HG03354 (cell line): Measurements from ENCODE around the gene AASS.

Source experiments
- ATAC-seq: cut with Tn5 transposase; IDR thresholded peaks from one replicate; pipeline ENCODE4 v1.9.1; 2021; ENCODE audit warnings: mild to moderate bottlenecking; ENCODE audit not compliant: unreplicated experiment, poor library complexity, severe bottlenecking

Gene AASS

DNA sequence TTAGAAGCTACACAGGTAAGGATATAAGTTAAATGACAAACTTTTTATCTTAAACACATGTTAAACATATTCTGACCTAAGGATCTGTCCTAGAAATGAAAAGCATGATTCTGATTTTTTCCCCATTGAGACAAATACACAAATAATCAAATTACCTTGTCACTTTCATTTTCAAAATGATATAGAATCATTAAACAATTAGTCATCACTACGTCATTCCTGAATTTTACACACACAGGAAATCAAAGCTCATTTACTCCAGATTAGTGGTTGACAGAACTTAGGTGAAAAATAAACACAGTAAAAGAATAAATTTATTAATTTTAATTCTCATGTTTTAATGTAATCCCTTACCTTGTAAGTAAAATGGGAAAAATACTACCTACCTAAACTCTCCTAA lies 89.0 kb downstream of the AASS start:
- ATAC-seq, result no peak

DNA sequence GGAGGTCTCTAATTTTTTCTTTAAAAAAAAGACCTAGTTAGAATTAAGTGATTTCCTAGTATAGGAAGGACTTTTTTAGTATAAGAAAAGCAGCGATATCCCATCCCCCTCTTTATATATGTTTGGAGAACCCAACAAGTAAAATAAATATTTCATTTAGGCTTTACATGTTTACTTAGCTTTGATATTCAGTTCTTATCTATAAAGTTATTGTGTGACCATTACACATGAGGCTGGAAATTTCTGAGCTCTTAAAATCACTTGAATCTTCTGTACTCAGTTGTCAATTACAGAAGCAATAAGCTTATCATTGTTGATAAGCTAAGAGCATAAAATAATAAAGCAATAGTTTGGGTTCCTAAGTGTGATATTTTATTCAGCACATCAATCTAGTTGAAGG lies 89.7 kb downstream of the AASS start:
- ATAC-seq, result no peak

DNA sequence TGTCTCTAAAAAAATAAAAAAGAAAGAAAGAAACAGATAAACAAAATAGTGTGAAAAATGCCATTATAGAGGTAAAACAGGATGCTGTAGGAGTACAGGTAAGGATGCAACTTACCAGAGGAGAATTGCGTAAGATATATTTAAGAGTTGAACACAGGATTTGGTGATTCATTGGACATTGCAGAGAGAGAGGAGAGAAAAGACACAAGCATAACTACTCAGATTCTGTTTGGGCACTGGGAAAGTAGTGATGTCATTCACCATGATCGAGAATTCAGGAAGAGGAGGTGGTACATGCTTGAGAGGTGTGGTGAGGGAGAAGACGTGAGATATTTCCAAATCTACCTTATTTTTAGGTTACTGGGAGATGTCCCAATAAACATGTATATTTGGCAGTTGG lies 97.6 kb downstream of the AASS start:
- ATAC-seq, result no peak

DNA sequence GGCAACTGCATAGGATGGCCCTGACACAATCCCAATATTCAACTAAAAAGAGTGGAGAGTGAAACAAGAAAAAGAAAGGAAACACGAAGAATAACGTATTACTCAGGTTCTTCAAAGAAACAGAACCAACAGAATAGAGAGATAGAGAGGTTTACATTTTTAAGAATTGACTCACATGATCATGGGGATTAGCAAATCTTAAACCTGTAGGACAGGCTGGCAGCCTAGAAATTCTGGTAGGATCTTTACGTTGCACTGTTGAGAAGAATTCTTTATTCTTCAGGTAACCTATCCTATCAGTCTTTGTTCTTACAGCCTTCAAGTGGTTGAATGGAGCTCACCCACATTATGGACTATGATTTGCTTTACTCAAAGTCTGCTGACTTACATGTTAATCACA lies 103.9 kb downstream of the AASS start:
- ATAC-seq, result no peak

DNA sequence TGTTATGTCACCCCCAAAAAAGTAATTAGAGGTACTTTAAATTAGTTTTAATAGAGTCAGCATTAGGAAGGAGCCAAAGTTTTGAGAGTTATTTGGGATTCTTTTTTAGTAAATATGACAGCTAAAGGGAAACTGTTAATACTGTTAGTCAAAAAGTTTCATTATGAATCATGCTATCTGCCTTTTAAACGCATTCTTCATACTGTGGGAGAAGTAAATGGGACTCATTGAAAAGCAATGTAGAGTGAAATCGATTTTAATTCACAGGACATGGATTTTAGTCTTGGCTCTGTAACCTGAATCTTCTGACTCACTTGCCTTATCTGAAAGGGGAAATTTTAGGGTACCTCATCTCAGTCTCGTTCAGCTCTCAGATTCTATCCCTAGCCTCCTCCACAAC lies 105.1 kb downstream of the AASS start:
- ATAC-seq, result no peak

DNA sequence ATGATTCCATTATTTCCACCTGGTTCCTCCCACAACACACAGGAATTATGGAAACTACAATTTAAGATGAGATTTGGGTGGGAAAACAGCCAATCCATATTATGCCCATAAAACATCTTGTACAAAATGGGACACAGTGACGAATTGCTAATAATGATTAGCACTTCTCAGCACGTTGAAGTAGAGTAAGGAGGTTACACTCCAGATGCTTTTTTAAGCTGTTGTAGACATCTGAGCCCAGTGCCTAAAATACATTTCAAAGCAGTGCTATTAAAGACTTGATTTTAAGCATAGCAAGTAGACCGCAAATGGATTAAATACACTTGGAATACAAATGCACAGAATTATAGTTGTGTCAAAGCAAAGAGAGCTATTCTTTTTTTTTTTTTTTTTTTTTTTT lies 105.9 kb downstream of the AASS start:
- ATAC-seq, result no peak

DNA sequence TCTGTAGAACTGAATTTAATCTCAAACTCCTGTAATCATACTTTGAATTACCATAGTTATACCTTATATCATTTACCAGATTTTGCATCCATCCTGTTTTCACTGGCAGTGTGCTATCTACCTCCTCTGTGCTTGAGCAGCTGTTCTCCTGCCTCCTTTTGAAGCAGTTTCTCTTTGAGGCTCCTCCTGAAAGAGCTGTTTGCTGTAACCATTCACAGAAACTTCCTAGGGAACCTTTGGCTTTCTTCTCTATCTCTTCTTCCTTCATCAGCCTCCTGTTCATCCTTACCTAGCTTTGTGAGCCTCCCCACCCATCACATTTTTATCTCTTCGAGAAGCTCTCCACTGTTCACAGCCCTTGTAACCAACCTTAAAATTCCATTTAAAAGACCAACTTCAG lies 108.2 kb downstream of the AASS start:
- no peak for ATAC-seq

DNA sequence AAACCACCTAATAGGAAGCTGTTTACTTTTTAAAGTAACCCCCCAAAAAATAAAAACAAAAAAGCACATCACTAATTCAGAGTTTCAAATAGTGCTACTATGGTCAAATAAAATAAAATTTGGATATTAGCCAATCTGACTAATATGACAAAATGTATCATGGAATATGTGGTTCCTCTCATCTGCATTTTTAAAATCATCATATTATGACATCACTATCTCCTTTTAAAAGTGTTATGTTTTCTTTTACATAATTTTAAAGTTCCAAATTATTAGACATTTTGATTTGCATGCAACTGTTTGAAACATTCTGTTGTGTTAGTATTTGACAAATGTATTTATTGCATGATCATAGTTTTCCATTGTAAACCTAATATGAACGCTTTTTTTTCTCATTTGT lies 110.4 kb downstream of the AASS start:
- ATAC-seq, result no peak

DNA sequence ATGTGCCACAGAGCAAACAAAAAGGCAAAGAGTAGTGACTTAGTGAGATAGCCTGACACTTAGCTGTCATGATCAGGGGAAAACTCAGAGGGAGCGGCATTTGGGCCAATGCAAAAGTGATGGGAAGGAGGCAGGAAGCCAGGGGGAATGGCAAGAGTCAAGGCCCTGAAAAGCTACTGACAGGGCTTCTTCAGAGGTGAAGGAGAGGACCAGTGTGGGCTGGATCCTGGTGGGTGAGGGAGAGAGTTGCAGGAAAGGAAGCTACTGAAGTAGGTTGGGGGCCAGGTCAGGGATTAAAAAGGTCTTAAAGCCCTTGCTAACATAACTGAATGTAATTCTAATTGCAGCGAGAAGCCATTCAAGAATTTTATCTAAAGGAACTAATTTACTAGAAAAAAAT lies 117.0 kb downstream of the AASS start:
- ATAC-seq, result no peak
